HEK293 (cell line): ENCODE data around the gene SOWAHD.
"Not testable (repeated sequence)": the region's sequence is repeated elsewhere in the genome, so short reads cannot be mapped to it uniquely, and the experiment has no call there.

Source experiments
- ZBTB17 ChIP-seq: fragments of 450-650 bp; formaldehyde crosslinking; IDR thresholded peaks from 2 replicates; pipeline ENCODE4 v1.5.1; 2016; ENCODE audit warnings: missing biosample characterization, missing genetic modification characterization
- ZFP37 ChIP-seq: fragments of 450-650 bp; formaldehyde crosslinking; IDR thresholded peaks from 2 replicates; pipeline ENCODE4 v1.5.1; 2016; ENCODE audit warnings: missing biosample characterization, missing genetic modification characterization
- ZNF146 ChIP-seq: fragments of 450-650 bp; formaldehyde crosslinking; IDR thresholded peaks from 2 replicates; pipeline ENCODE4 v1.5.1; 2016; ENCODE audit warnings: missing biosample characterization, missing genetic modification characterization

DNA sequence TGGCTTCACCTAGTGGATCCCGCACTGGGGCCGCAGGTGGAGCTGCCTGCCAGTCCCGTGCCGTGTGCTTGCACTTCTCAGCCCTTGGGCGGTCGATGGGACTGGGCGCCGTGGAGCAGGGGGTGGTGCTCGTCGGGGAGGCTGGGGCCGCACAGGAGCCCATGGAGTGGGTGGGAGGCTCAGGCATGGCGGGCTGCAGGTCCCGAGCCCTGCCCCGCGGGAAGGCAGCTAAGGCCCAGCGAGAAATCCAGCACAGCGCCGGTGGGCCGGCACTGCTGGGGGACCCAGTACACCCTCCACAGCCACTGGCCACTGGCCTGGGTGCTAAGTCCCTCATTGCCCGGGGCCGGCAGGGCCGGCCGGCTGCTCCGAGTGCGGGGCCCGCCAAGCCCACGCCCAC, 7.6 kb upstream of the SOWAHD start:
- not testable (repeated sequence) for TF ChIP-seq ZNF146, ZBTB17, ZFP37 (tag by site-specific recombination)
